Uterus (tissue), 4 donors: ENCODE measurements around the gene CACUL1. TPM values are rescaled to one million over a fixed set of nuclear protein-coding genes. Genes with fewer than 3 reads are reported as not detected.
A peak's percentile ranks its signal among the peaks of the same experiment; 100 is the strongest.

Experiments used
- DNase-seq, 2 donors: peaks; one replicate each; pipeline ENCODE4 v3.0.0-alpha.2; 2019 to 2020
- H3K27ac ChIP-seq, 2 donors: fragments of 200-600 bp; sonication (generic); 1 replicate in 1 of 2; 2 replicates in 1 of 2; pipeline ENCODE4 v1.5.1; 2016 to 2018
- H3K27me3 ChIP-seq, 2 donors: fragments of 200-600 bp; sonication (generic); one replicate each; pipeline ENCODE4 v1.5.1; 2018 to 2019; ENCODE audit warnings: control low read depth in 1 of 2
- H3K36me3 ChIP-seq, 2 donors: fragments of 200-600 bp; sonication (generic); one replicate each; pipeline ENCODE4 v1.5.1; 2019; ENCODE audit warnings: control low read depth in 1 of 2
- H3K4me1 ChIP-seq, 2 donors: fragments of 200-600 bp; sonication (generic); one replicate each; pipeline ENCODE4 v1.5.1; 2018 to 2019; ENCODE audit warnings: control low read depth in 1 of 2
- H3K4me3 ChIP-seq, 2 donors: fragments of 200-600 bp; sonication (generic); 1 replicate in 1 of 2; 2 replicates in 1 of 2; pipeline ENCODE4 v1.5.1; 2018 to 2019; ENCODE audit warnings: mild to moderate bottlenecking in 1 of 2
- H3K9me3 ChIP-seq, 2 donors: fragments of 200-600 bp; sonication (generic); one replicate each; pipeline ENCODE4 v1.5.1; 2019; ENCODE audit warnings: control low read depth in 1 of 2
- CTCF ChIP-seq, 4 experiments: fragments of 200-600 bp in 2 of 4; fragments of 450-650 bp in 2 of 4; sonication (generic) in 2 of 4; IDR thresholded peaks; one replicate each; pipeline ENCODE4 v1.5.1; 2016 to 2019; ENCODE audit warnings: antibody characterized with exemption in 4 of 4, mild to moderate bottlenecking in 2 of 4, moderate library complexity in 1 of 4
- POLR2A ChIP-seq, 2 donors: fragments of 450-650 bp; IDR thresholded peaks; one replicate each; pipeline ENCODE4 v1.6.1; 2016; ENCODE audit warnings: antibody characterized with exemption in 2 of 2, mild to moderate bottlenecking in 1 of 2, moderate library complexity in 1 of 2
- intact Hi-C: fragments of 100-400 bp; cut with DNase I; formaldehyde crosslinking; loops from one replicate; pipeline ENCODE4 v1.15.1; 2023; ENCODE audit warnings: low total_unique reads
- total RNA-seq, 4 donors: library from RNA; depleted of rRNA in 3 of 4; stranded (reverse); fragments of >200 nt in 3 of 4; gene quantifications; one replicate each; pipeline versions ENCODE4 v1.1.0 to v1.2.4, GENCODE V29; 2014 to 2023
- donor health status: DM: yes; HTN: yes; CAD: no.

CACUL1 gene
- total RNA-seq, 4 donors from 2014 or later, result 24.8 to 61.0 (median 29.6) TPM

- Histone ChIP-seq H3K27ac (peak overlapping the region; percentile 39 to 71), H3K4me3 (no peak overlapping the region), H3K4me1 (peaks cover 7 to 16% of the 10 kb centered on the region in 2 donors), H3K27me3 (no peaks in the 10 kb centered on the region), H3K36me3 (no peaks in the 10 kb centered on the region), H3K9me3 (no peaks in the 10 kb centered on the region)
- intact Hi-C loops, result no loop called here
- no peak for DNase-seq
- no peak for TF ChIP-seq POLR2A (IDR thresholded peaks at IDR 0.05)
- no peak for TF ChIP-seq CTCF (IDR thresholded peaks at IDR 0.05)
Observed at GRCh38 chr10:118742782-118743181, 12.0 kb downstream of the CACUL1 start.

GRCh38 chr10:118742032-118742431 is 12.7 kb downstream of the CACUL1 start:
- H3K4me1 ChIP-seq, result peaks cover 7 to 19% of the 10 kb centered on the region in 2 donors
- H3K36me3 ChIP-seq, result no peaks in the 10 kb centered on the region
- no peaks in the 10 kb centered on the region for H3K9me3 ChIP-seq
- no peaks in the 10 kb centered on the region for H3K27me3 ChIP-seq
- TF ChIP-seq POLR2A (IDR thresholded peaks at IDR 0.05) (no peak), CTCF (IDR thresholded peaks at IDR 0.05) (no peak)
- H3K4me3 ChIP-seq, result no peak overlapping the region
- DNase-seq, result no peak
- H3K27ac ChIP-seq, result peak overlapping the region; percentile 39 to 71
- intact Hi-C loops, result no loop called here

- DNase-seq, result no peak
- no peaks in the 10 kb centered on the region for H3K27me3 ChIP-seq
- no peaks in the 10 kb centered on the region for H3K36me3 ChIP-seq
- intact Hi-C loops, result no loop called here
- no peak for TF ChIP-seq CTCF (IDR thresholded peaks at IDR 0.05)
- no peak for TF ChIP-seq POLR2A (IDR thresholded peaks at IDR 0.05)
- no peak overlapping the region for H3K4me3 ChIP-seq
- H3K9me3 ChIP-seq, result no peaks in the 10 kb centered on the region
- H3K27ac ChIP-seq, result peak overlapping the region; percentile 67 to 71
- H3K4me1 ChIP-seq, result peaks cover 18 to 26% of the 10 kb centered on the region in 2 donors
Observed at GRCh38 chr10:118738406-118738805, 16.4 kb downstream of the CACUL1 start.

- H3K4me3 ChIP-seq, result no peak overlapping the region
- TF ChIP-seq CTCF (IDR thresholded peaks at IDR 0.05) (no peak), POLR2A (IDR thresholded peaks at IDR 0.05) (no peak)
- no peak for DNase-seq
- H3K27me3 ChIP-seq, result no peaks in the 10 kb centered on the region
- peak overlapping the region; percentile 67 to 71 for H3K27ac ChIP-seq
- H3K36me3 ChIP-seq, result no peaks in the 10 kb centered on the region
- H3K9me3 ChIP-seq, result no peaks in the 10 kb centered on the region
- peaks cover 18 to 26% of the 10 kb centered on the region in 2 donors for H3K4me1 ChIP-seq
- intact Hi-C loops, result no loop called here
Observed at GRCh38 chr10:118737603-118738302, 17.0 kb downstream of the CACUL1 start.

- TF ChIP-seq POLR2A (IDR thresholded peaks at IDR 0.05) (no peak), CTCF (IDR thresholded peaks at IDR 0.05) (no peak)
- H3K36me3 ChIP-seq, result no peaks in the 10 kb centered on the region
- intact Hi-C loops, result no loop called here
- H3K9me3 ChIP-seq, result no peaks in the 10 kb centered on the region
- peaks cover 17 to 18% of the 10 kb centered on the region in 2 donors for H3K4me1 ChIP-seq
- H3K4me3 ChIP-seq, result no peak overlapping the region
- DNase-seq, result no peak
- H3K27ac ChIP-seq, result peak overlapping the region; percentile 67 to 71
- no peaks in the 10 kb centered on the region for H3K27me3 ChIP-seq
Observed at GRCh38 chr10:118735294-118735693, 19.5 kb downstream of the CACUL1 start.
